Vagina (tissue), 2 donors: ENCODE data around the gene RANBP10.

Source experiments
- POLR2A ChIP-seq, 2 donors: fragments of 450-650 bp; IDR thresholded peaks; one replicate each; pipeline ENCODE4 v1.6.1; 2017; ENCODE audit warnings: antibody characterized with exemption in 2 of 2, mild to moderate bottlenecking in 2 of 2, moderate library complexity in 2 of 2
- TF ChIP-seq, protein P1 (sequence below), 3 experiments: fragments of 450-650 bp in 2 of 3; fragments of 200-600 bp in 1 of 3; sonication (generic) in 1 of 3; IDR thresholded peaks; one replicate each; pipeline ENCODE4 v1.5.1; 2017 to 2019; ENCODE audit warnings: antibody characterized with exemption in 3 of 3, mild to moderate bottlenecking in 2 of 3, moderate library complexity in 2 of 3

DNA sequence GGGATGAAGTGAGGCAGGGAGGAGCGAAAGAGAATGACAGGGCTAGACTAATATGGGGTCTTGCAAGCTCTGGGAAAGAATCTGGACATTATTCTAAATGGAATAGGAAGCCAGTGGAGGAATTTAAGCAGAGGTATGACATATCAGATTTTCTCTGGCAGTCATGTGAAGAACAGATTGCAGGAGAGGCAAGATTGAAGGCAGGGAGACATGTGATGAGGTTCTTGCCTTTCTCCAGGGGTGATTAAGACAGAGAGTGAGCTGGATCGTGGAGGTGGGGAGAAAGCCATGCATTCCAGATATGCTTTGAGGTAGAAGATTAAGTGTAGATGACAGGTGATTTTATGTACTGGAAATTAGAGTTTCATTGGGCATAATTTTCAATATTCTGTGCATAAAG is 31.5 kb upstream of the RANBP10 start:
- no peak for TF ChIP-seq POLR2A (IDR thresholded peaks at IDR 0.05)
- TF ChIP-seq, protein P1, sequence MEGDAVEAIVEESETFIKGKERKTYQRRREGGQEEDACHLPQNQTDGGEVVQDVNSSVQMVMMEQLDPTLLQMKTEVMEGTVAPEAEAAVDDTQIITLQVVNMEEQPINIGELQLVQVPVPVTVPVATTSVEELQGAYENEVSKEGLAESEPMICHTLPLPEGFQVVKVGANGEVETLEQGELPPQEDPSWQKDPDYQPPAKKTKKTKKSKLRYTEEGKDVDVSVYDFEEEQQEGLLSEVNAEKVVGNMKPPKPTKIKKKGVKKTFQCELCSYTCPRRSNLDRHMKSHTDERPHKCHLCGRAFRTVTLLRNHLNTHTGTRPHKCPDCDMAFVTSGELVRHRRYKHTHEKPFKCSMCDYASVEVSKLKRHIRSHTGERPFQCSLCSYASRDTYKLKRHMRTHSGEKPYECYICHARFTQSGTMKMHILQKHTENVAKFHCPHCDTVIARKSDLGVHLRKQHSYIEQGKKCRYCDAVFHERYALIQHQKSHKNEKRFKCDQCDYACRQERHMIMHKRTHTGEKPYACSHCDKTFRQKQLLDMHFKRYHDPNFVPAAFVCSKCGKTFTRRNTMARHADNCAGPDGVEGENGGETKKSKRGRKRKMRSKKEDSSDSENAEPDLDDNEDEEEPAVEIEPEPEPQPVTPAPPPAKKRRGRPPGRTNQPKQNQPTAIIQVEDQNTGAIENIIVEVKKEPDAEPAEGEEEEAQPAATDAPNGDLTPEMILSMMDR (IDR thresholded peaks at IDR 0.05), result no peak
